HG02981 (cell line): Measurements from ENCODE around the gene SPATA6L.

Experiments used
- ATAC-seq: cut with Tn5 transposase; IDR thresholded peaks from one replicate; pipeline ENCODE4 v1.9.1; 2021; ENCODE audit warnings: mild to moderate bottlenecking, moderate library complexity; ENCODE audit not compliant: unreplicated experiment

The SPATA6L gene

DNA sequence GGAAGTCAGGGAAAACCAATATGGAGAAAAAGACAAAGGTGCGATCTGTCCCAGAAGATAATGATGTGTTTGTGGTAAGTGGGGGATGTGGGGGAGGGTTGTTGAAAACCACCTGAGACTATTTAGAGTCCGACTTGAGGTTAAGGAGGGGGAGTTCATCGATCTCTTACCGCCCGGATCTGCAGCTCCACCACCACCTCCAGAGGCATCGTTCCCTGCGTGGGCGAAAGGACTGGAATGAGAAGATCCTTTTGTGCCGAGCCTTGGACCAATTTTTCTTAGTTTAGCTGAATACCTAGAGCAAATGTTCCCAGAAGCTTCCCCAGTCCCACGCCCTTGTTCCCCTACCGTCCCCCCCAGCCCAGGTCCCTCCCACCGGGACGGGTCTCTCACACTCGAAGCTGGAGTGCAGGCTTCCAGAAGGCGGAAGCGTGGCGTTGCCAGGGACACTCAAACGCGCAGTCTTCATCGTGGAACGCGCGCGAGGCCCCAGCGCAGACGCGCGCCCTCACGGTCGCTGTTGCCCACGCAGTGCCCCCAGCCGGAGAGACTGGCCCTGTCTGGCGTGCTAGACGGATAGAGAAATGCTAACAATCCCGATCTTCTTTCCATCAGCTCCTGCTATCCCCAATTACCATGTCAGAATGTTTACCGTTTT is at the start of gene SPATA6L:
TSS of gene SPATA6L (minus strand) at position 439 of the 658 bp plus-strand sequence. CDS start at position 209, 230 bp downstream.
- ATAC-seq = no peak

GRCh38 chr9:4714266-4715016 is 48.2 kb upstream of the SPATA6L start:
- no peak for ATAC-seq

- ATAC-seq = no peak
Observed at GRCh38 chr9:4713849-4714248, 47.6 kb upstream of the SPATA6L start.

DNA sequence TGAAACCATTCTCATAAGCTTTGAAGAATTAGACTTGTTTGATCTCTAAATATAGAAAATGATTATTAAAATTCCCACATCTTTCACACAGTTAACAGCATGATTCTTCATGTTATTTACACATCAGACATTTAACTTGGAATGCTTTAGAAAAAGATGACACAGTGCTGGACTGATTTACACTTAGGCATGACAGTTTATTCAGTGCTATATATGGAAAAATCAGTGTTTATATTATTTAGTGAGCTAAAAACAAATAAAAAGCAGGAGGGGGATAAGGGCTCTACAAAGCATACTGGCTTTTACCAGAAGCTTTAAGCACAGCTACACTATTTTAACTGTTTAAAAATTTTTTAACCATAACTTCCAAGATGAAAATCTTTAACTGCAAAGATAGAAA is 43.1 kb upstream of the SPATA6L start:
- ATAC-seq = no peak

DNA sequence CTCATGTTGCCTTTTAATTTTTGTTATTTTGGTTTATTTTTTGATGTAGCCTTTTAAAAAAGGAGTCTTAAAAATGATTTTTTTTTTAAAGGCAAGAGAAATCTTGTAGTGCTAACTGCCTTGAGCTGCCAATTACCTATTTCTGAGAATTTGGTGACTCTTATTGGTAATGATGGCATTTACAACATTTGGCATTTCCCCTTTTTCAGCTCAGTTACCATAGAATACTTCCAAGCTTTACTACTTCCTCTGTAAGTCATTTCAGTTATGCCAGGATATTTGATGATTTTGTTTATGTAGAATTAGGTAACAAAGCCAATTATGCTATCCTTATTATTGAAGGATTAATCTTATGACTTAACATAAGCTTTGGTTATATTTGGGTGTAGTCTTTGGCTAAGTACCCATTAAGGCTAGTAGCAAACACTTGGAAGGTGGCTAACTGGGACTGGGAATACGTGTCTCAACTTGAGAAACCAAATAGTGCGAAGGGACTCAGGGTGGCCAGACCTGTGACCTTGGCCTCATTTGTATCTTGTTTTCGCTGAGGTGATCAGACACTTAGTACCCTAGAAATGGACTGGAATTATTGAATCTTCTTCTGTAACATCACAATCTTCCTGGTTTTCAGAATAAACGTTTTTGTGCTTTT is 40.8 kb upstream of the SPATA6L start:
- ATAC-seq = no peak

GRCh38 chr9:4706021-4706420 is 39.7 kb upstream of the SPATA6L start:
- no peak for ATAC-seq

- no peak for ATAC-seq
Observed at GRCh38 chr9:4704129-4704528, 37.8 kb upstream of the SPATA6L start.

DNA sequence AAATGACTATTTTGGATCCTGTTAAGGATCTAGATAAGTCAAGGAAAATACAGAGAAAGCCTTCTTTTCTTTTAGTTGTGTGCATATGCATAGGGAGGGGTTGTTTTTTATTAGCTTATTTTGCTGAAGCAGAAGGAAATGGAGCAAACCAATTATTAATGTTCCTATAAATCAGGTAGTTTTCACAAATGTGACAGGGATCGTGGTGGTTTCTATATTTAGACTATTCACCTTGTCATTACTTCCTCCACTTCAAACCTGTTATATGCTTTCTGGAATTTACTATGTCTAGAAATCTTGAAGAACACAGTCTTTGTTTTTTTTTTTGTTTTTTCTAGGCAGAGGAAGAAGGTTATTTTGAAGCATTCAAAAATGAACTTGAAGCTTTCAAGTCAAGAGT is 35.2 kb upstream of the SPATA6L start:
- no peak for ATAC-seq

- ATAC-seq = no peak
Observed at GRCh38 chr9:4700932-4701331, 34.7 kb upstream of the SPATA6L start.

- ATAC-seq = no peak
Observed at GRCh38 chr9:4700091-4700490, 33.8 kb upstream of the SPATA6L start.

GRCh38 chr9:4691795-4692194 is 25.5 kb upstream of the SPATA6L start:
- no peak for ATAC-seq

DNA sequence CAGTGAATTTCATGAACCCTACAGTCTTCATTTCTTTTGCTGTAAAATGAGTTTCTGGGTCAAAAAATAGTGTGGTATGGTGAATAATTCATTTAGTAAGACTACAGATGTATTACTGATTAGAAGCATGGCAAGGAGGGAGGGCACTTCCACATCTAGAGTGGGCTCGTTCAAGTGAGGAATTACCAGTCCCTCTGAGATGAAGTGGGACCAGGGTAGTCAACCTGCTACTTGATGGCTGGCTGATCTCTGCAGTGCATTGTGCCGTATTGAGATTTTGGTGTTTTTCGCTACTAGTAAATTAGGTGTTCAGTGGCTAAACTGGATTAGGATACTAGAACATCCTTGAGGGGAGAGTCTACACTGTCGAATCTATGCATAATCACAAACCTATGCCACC is 23.9 kb upstream of the SPATA6L start:
- peak; percentile 58 for ATAC-seq

DNA sequence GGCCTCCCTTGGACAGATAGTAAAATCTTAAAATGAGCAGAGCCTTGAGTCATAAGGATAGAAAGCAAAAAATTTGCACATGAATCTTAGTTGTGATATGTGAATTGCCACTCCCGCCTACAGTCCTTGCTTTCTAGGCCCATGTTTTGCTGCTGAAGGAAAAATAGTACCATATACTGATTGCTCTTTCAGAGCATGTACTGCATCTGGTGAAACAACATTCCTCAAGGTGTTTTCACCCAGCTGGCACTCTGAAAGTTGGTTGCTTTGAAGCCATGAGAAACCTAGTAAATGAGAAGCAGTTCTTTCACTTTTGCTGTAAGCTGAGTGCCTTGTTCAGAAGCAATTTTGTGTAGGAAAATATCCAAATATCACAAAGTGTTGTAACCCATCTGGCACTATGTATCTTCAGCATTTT is 23.4 kb upstream of the SPATA6L start:
- peak; percentile 58 for ATAC-seq

DNA sequence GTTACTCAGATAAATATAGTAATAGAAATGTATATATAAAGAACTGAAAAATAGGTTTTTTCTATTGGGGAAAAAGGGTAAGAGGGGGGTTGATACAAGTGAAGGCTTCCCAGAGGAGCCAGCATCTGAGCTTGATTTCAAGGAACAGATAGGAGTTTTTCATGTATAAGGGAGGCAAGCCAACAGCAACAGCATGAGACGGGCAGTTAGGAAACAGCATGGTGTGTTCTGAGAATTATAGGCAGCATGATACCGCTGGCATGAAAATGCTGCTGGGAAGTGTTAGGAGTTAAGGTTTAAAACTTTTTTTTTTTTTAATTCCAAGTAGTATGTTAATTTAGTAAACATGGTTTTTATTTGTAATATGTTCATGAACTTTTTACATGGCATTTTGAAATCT is 22.7 kb upstream of the SPATA6L start:
- ATAC-seq = no peak

DNA sequence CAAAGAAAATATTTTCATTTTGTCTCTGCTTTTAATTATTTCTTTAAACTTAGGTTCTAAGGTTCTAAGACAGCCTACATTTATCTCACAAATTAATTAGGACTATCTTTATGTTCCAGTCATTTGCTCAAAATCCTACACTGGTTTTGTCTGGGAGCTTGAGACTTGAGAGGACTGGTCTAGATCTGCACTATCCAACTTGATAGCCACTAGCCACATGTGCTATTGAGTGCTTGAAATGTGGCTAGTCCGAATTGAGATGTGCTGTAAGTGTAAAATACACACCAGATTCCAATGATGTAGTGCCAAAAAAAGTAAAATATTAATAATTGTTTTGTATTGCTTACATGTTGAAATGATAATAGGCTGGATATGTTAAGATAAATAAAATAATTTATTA is 20.3 kb upstream of the SPATA6L start:
- no peak for ATAC-seq

DNA sequence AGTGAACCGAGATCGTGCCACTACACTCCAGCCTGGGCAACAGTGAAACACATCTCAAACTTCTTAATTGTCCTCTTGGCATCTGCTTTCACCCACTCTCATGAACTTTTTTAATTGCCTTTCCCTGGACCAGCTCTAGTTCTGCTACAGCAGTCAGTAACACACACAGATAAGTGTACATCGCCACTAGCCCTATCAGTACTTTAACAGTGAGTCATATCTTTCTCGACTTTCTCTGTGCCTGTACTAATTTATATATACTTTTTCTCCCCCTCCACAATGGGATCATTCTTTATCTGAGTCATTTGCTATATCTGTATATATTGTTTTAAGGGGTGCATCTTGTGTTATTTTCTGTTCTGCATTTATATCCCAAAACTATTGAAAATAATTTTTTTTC is 19.8 kb upstream of the SPATA6L start:
- ATAC-seq = no peak

- ATAC-seq = no peak
Observed at GRCh38 chr9:4684820-4685219, 18.5 kb upstream of the SPATA6L start.

DNA sequence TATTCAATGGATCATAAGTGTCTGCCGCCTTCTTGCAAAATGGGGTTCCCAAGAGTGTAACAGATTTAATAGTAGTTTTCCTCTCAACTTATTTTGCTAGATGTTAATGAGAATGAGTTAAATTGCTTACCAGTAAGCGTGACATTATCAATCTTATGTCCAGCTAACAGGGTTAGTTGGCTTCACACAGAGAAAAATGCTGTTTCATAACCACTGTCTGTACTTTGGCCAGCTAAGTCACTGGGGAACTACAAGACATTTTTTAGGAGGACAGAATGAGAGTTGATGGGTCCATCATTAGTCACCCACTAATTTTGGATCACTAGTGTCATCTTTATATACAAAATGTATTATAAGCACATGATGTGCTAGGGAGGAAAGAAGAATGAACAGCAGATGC is 14.5 kb upstream of the SPATA6L start:
- no peak for ATAC-seq

- no peak for ATAC-seq
Observed at GRCh38 chr9:4680173-4680525, 13.9 kb upstream of the SPATA6L start.

- peak; percentile 97 for ATAC-seq
Observed at GRCh38 chr9:4679268-4680172, 13.2 kb upstream of the SPATA6L start, which contains the start of gene CDC37L1. Gene CDC37L1, plus strand, starts transcription at chr9:4679569. Its CDS starts 199 bp downstream, at chr9:4679768.

GRCh38 chr9:4678679-4679267 is 12.5 kb upstream of the SPATA6L start:
- no peak for ATAC-seq
